Peyer's patch (tissue), 4 donors: Measurements from ENCODE around the gene NELL1.

Source experiments
- CTCF ChIP-seq, 6 experiments: fragments of 450-650 bp in 4 of 6; fragments of 200-600 bp in 2 of 6; sonication (generic) in 1 of 6; IDR thresholded peaks; one replicate each; pipeline ENCODE4 v1.5.1; 2017 to 2019; ENCODE audit warnings: antibody characterized with exemption in 6 of 6, mild to moderate bottlenecking in 3 of 6, moderate library complexity in 1 of 6
- POLR2A ChIP-seq, 2 donors: fragments of 450-650 bp; IDR thresholded peaks; one replicate each; pipeline ENCODE4 v1.5.1; 2017; ENCODE audit warnings: antibody characterized with exemption in 2 of 2, mild to moderate bottlenecking in 2 of 2, moderate library complexity in 2 of 2

DNA sequence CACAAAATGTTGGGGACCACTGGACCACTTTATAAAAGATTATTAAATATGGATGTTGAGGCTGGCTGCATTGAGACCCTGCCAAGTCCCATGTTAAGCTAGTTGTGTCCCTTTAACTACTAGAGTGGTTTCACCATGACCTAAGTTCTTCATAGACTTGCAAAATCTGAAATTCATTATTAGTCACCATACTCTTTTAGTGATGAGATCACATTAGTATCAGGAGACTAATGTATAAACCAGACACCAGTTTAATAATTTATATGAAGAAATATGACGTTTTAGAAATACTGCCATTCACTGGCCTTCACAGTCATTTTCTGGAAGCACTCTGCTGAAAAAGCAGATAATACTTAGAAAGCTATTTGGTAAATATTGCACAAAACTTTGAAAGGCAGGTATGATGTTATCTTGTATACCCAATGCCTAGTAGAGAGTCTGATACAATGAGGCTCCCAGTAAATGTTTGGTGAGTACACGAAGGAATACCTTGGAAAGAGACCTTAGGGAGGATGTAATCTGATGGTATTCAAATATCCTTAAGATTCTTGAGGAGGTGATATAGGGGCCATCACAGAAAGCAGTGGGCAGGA is 795.3 kb downstream of the NELL1 start:
- TF ChIP-seq CTCF (IDR thresholded peaks at IDR 0.05) (no peak), POLR2A (IDR thresholded peaks at IDR 0.05) (no peak)
